ENCODE measurements around the gene SUSD6.

GRCh38 chr14:69741055-69741454 is 129.7 kb downstream of the SUSD6 start:
- TF ChIP-seq ZNF274 (IDR thresholded peaks at IDR 0.05; ENCODE audit: low read depth, low read length) (no peak), YY1 (IDR thresholded peaks at IDR 0.05; ENCODE audit: insufficient read depth, insufficient read length) (no peak), SUZ12 (IDR thresholded peaks at IDR 0.05; ENCODE audit: extremely low read depth, insufficient read depth, insufficient read length) (no peak)

All from NT2/D1 (cell line).